ENCODE measurements around the gene ASMTL. TPM values are rescaled to one million over a fixed set of nuclear protein-coding genes. Genes with fewer than 3 reads are reported as not detected.

The ASMTL gene
- total and polyA plus RNA-seq, 2 donors (not counting 1 experiment from before 2014, with no cell fraction given): 12.9 to 19.8 TPM

DNA sequence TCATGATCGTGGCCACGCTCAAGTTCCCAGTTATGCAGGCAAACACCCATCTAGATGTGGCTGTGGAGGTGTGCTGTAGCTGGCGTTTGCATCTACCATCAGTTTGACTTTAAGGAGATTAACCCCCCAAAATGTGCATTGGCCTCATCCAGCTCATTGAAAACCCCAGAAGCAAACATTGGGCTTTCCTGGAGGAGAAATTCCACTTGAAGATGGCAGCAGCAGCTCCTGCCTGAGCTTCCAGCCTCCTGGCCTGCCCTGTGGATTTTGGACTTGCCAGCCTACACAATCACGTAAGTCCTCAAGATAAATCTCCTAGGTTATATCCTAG, 30.6 kb downstream of the ASMTL start:
- H3K27me3 ChIP-seq (ENCODE audit: control insufficient read depth, insufficient read depth, low read length): no peaks in the 10 kb centered on the region
- no peak for TF ChIP-seq EZH2 (IDR thresholded peaks at IDR 0.05; ENCODE audit: low read length, missing control alignments)
- no peak for TF ChIP-seq CTCF (conservative IDR thresholded peaks at IDR 0.05 in 1 of 2, IDR thresholded peaks at IDR 0.05 in 1 of 2; ENCODE audit: low read depth in 1 of 2, low read length in 2 of 2)

GRCh38 chrX:1421433-1422134, 31.1 kb downstream of the ASMTL start:
- no peak overlapping the region for H3K4me2 ChIP-seq (ENCODE audit: extremely low read depth, insufficient read depth, low read length)
- DNase-seq (ENCODE audit: low read depth in 2 of 2): no peak
- H4K20me1 ChIP-seq (ENCODE audit: control insufficient read depth, extremely low read depth, insufficient read depth, low read length): no peaks in the 10 kb centered on the region
- peaks cover 11% of the 10 kb centered on the region for H3K36me3 ChIP-seq (ENCODE audit: control insufficient read depth, insufficient read depth, low read length)
- no peak overlapping the region for H3K9ac ChIP-seq (ENCODE audit: insufficient read depth, low read length)
- no peaks in the 10 kb centered on the region for H3K27me3 ChIP-seq (ENCODE audit: control insufficient read depth, insufficient read depth, low read length)
- no peaks in the 10 kb centered on the region for H3K4me1 ChIP-seq (ENCODE audit: control insufficient read depth, extremely low read depth, insufficient read depth, low read length)
- H3K9me3 ChIP-seq (ENCODE audit: control insufficient read depth, insufficient read depth, low read depth, low read length): no peaks in the 10 kb centered on the region
- no peaks in the 10 kb centered on the region for H3K79me2 ChIP-seq (ENCODE audit: control insufficient read depth, insufficient read depth, low read length)
- H3K4me3 ChIP-seq (replicated peaks in 1 of 4; ENCODE audit: control extremely low read depth in 1 of 4, insufficient read depth in 1 of 4, low read depth in 3 of 4, low read length in 4 of 4): no peak overlapping the region
- TF ChIP-seq CTCF (conservative IDR thresholded peaks at IDR 0.05 in 1 of 2, IDR thresholded peaks at IDR 0.05 in 1 of 2; ENCODE audit: low read depth in 1 of 2, low read length in 2 of 2): no peak
- H2AFZ ChIP-seq (ENCODE audit: low read length): no peak overlapping the region
- no peak overlapping the region for H3K27ac ChIP-seq (ENCODE audit: insufficient read depth, low read length)

More for the DNA sequence above, 30.6 kb downstream of the ASMTL start:
- Histone ChIP-seq H2AFZ (ENCODE audit: low read length) (no peak overlapping the region), H3K9me3 (ENCODE audit: control insufficient read depth, insufficient read depth, low read depth, low read length) (no peaks in the 10 kb centered on the region), H3K4me3 (replicated peaks in 1 of 4; ENCODE audit: control extremely low read depth in 1 of 4, insufficient read depth in 1 of 4, low read depth in 3 of 4, low read length in 4 of 4) (no peak overlapping the region), H3K27ac (ENCODE audit: insufficient read depth, low read length) (no peak overlapping the region), H3K4me2 (ENCODE audit: extremely low read depth, insufficient read depth, low read length) (no peak overlapping the region), H3K9ac (ENCODE audit: insufficient read depth, low read length) (no peak overlapping the region), H4K20me1 (ENCODE audit: control insufficient read depth, extremely low read depth, insufficient read depth, low read length) (no peaks in the 10 kb centered on the region), H3K36me3 (ENCODE audit: control insufficient read depth, insufficient read depth, low read length) (peaks cover 7% of the 10 kb centered on the region), H3K4me1 (ENCODE audit: control insufficient read depth, extremely low read depth, insufficient read depth, low read length) (no peaks in the 10 kb centered on the region), H3K79me2 (ENCODE audit: control insufficient read depth, insufficient read depth, low read length) (no peaks in the 10 kb centered on the region)
- DNase-seq (ENCODE audit: low read depth in 2 of 2): no peak

DNA sequence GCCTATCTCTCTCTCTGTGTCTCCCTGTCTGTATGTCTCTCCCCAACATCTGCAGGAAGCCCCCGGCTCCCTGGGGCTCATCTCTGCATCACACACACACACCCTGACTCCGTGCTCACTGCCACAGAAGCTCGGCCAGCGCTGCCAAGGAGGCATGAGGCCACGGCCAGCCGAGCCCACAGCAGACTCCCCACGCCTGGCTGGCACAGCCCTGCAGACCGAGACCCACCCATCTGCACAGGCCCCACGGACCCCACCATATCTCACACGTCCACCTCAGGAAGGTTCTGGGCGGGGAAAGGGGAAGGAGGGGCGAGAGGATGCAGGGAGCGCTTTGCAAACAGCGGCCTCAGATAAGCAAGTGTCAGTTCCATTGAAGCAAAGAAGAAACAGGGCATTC, 32.3 kb downstream of the ASMTL start:
- Histone ChIP-seq H3K27me3 (ENCODE audit: control insufficient read depth, insufficient read depth, low read length) (no peaks in the 10 kb centered on the region), H3K9ac (ENCODE audit: insufficient read depth, low read length) (no peak overlapping the region)
- DNase-seq (ENCODE audit: low read depth in 2 of 2): no peak

More for the DNA sequence above, 32.3 kb downstream of the ASMTL start:
- Histone ChIP-seq H3K79me2 (ENCODE audit: control insufficient read depth, insufficient read depth, low read length) (no peaks in the 10 kb centered on the region), H2AFZ (ENCODE audit: low read length) (no peak overlapping the region), H4K20me1 (ENCODE audit: control insufficient read depth, extremely low read depth, insufficient read depth, low read length) (no peaks in the 10 kb centered on the region), H3K27ac (ENCODE audit: insufficient read depth, low read length) (no peak overlapping the region), H3K4me1 (ENCODE audit: control insufficient read depth, extremely low read depth, insufficient read depth, low read length) (no peaks in the 10 kb centered on the region), H3K36me3 (ENCODE audit: control insufficient read depth, insufficient read depth, low read length) (peaks cover 19% of the 10 kb centered on the region), H3K4me3 (replicated peaks in 1 of 4; ENCODE audit: control extremely low read depth in 1 of 4, insufficient read depth in 1 of 4, low read depth in 3 of 4, low read length in 4 of 4) (no peak overlapping the region), H3K4me2 (ENCODE audit: extremely low read depth, insufficient read depth, low read length) (no peak overlapping the region), H3K9me3 (ENCODE audit: control insufficient read depth, insufficient read depth, low read depth, low read length) (no peaks in the 10 kb centered on the region)
- TF ChIP-seq EZH2 (IDR thresholded peaks at IDR 0.05; ENCODE audit: low read length, missing control alignments): no peak
- no peak for TF ChIP-seq CTCF (conservative IDR thresholded peaks at IDR 0.05 in 1 of 2, IDR thresholded peaks at IDR 0.05 in 1 of 2; ENCODE audit: low read depth in 1 of 2, low read length in 2 of 2)

Data from fibroblast of lung (primary cell).